NCI-H1694 (cell line): ENCODE data around the gene ZNF512.
A peak's percentile ranks its signal among the peaks of the same experiment; 100 is the strongest.

ENCODE experiments used
- DNase-seq: peaks from one replicate; lab custom pipeline; 2025; lab: John Stamatoyannopoulos, UW

The ZNF512 gene

DNA sequence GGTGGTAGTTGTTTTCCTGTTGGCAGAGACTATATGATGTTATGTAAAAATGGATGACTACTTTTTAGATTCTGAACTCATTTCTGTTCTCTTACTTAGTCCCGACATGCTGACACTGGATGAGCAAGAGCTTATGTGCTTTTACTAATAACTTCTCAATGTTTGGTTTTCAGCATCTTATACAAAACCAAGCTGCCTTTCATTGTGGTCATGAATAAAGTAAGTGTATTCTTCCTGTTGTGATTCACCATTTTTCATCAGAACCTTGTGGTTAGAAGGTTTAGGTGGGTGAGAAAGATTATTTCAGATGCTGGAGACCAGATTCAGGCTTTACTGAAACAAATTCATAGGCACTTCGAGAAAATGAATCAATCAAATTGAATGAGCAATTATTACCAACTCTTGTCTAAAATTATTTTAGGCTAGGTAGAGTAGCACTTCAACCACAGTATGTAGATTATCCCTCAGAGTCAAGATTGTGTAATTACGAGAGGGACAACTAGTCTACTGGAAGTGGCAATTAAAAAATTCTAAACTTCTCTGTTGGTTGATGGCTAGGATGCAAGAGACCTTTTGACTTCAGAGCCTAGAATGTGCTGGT is 55.3 kb downstream of the ZNF512 start:
- DNase-seq, result no peak

DNA sequence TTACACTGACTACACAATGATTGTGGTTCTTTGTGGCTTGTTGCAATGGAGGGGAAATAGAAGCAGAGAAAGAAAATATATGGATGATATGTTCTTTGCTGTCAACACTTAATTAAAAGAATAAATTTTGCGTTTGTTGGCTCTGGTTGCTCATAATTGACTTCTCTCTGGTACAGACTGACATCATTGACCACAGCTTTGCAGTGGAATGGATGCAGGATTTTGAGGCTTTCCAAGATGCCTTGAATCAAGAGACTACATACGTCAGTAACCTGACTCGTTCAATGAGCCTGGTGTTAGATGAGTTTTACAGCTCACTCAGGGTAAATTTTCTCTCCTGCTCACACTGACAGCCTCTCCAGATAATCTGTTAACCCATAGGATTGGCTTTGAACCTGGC is 55.9 kb downstream of the ZNF512 start:
- no peak for DNase-seq

DNA sequence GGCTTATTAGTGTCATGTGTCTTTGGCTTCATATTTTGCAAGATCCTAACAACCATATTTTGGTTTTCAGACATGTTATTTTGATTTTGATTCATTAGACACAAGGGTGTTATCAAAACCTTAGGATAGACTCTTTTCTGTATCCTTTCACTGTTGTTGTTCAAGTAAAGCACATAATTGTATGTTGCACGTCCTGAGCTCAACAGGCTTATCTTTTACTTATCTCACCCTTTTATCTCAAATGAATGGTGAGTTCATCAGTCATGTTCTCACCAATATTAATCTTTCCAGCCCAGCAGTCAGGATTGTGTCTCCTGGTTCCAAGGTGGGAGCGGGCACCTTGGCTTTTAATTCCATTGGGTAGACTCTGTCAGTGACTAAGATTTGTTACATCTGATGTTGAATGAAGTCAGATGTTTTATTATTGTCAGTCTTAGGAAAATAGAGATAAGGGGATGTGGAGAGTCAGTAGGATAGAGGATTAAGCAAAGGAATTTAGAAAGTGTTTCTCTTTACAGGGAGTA is 57.9 kb downstream of the ZNF512 start:
- DNase-seq, result no peak

DNA sequence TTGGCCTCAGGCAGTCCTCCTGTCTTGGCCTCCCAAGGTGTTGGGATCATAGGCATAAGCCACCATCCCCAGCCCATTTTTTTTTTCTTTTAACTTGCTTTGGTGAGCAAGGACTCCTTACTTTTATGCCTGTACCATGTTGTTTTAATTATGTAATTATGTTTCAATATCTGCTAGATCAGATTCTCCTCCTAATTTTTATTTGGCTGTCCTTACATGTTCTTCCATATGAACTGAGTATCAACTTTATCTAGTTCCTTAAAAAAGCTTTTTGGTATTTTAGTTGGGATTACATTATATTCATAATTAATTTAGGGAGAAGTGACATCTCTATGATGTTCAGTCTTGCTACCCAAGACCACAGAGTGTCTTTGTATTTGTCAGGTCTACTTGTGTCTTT is 62.4 kb downstream of the ZNF512 start:
- no peak for DNase-seq

DNA sequence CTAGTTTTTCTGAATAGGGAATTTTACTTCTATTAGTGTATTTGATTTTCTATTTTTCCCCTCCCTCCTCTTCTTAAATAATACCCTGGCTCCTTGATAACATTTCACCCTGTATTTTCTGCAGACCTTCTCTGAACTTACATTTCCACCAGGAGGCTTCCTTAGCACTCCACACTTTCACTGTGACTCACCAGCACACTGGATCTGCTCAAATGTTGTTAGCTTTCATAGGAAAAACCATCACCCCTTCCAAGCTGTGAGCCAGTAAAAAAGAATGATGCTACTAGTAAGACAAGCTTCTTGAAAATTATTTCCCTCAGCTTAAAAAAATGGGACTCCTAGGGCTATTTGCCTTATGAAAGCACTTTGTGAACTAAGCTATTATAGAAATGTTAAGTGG is 64.4 kb downstream of the ZNF512 start:
- DNase-seq, result no peak

DNA sequence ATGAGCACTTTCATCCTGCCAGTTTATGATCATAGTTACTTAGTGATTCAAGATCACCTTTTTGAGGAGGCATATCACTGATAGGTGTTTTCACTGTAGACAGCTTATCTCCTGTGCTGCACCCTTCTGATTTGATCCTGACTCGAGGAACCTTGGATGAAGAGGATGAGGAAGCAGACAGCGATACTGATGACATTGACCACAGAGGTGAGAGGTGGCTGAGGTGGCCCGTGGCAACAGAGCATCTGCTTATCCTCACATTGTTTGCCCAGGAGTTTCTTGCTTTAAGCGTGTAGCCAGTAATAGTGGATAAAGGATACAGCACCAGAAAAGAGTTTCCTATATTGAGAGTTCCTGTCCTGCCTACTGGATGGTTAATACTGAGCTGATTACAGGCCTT is 64.9 kb downstream of the ZNF512 start:
- DNase-seq, result no peak

DNA sequence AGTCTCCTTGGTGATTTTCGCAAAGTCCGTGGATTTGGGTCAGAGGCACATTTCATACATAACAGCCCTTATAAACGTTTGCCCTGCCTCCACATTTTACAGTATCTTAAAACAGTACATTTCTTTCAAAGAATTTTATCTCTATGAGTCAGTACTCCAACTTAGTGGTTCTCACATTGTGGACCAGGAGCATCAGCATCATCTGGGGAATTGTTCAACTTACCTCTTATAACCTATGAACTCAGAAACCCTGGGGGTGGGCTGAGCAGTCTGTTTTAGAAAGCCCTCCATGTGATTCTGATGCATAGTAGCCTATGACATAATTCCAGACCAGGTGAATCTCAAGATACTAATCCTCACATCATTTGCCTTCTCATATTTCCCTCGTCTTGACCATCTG is 68.2 kb downstream of the ZNF512 start:
- DNase-seq, result no peak

DNA sequence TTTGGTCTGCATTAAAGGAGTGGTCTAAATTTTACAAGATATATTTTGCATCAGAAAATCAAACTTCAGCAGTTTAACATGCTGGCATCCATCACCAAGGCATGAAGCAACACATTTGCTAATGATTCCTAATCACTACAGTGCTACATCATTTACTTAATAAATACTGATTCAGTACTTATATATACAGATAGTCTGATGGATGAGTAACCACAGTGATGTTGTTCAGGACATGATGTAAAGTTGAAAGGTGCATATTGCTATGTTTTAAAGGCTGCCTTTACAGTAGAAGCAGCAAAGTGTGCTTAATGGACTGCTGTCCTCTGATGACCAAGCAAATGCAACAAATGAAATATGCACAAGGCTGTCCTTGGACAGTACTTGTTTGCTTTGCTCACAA is 69.5 kb downstream of the ZNF512 start:
- DNase-seq, result no peak

DNA sequence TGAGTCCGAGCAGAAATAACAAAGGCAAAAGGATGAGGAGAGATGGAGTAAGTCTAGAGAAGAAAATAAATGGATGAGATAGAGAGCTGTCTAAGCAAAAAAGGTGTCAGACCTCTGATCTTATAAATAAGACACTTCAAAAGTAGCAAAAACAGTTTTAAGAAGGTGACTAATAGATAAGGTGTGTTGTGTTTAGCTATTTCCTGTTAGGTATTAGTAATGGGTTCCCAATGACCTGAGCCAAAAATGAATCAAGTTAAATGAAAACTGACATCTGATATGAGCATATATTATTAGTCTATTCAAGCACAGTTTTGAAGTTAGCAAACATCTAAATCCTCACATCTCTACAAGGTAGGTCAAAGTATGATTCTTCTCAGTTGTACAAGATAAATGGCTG is 69.9 kb downstream of the ZNF512 start:
- DNase-seq, result no peak

DNA sequence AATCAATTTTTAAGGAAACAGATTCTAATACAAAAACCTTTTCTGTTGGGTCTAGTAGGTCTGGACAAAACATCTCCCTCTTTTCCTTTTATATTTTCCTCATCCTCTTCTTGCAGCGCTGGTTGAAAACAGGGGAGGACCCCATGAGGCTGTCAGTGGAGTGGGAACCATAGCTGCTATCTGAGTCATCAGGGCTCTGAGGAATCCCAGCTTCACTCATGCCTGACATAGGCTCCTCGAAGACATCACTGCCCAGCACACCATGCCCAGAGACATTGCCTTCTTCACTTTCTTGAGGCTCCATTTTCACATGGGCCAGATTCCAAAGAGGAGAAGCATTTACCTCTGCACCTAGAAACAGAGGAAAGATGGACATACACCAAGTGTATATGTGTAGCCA is 70.6 kb downstream of the ZNF512 start:
- DNase-seq, result no peak

DNA sequence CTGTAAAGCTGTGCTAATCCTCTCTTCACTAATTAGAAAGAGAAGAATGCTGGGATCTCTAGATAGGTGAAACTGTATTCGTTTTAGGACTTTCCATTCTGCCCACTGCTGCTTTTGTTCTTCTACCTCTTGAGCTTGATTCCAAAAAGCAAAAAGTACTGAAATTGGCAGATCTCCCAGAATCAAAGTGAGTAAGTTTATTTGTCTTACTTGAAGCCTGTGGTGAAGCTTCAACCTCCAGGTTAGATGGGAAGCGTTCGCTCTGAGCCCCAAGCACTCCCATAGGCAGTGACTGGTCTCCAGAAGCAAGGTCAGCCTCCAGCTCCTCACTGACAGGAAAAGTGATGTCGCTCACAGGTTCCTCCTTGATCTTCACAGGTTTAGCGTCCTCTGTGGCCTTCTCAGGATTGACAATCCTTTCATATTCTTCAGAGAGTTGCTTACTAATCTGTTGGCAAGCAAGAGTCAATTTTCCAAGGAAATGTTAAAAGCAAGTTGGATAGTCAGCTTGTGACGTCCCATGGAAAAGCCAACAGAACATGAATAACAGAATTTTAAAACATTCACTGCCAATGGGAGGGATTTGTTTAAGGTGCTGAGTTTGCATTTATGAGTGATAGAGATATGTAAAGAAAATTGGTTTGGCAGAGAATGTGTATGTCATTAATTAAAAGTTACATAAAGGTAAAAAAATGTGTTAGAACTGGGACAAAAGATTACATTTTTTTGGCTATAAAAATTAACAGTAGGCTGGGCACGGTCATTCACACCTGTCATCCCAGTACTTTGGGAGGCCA is 72.5 kb downstream of the ZNF512 start:
- no peak for DNase-seq

DNA sequence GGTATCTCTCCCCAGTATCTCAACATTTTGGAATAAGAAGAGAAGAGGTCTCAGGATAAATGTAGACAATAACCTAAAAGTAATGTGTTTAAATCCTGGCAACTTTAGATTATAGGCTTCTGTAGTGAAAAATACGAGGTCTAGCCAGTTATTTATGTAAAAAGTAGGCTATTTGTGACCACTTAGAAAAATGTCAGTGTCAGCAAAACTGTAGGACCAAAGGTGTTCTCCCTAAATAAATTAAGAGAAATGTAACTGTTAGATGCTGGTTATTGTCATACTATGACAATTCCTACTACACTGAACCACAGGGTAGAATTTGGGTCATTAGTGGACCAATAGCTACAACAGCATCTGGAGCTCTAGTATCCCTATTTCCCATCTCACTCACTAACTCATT is 78.5 kb downstream of the ZNF512 start:
- DNase-seq, result no peak

DNA sequence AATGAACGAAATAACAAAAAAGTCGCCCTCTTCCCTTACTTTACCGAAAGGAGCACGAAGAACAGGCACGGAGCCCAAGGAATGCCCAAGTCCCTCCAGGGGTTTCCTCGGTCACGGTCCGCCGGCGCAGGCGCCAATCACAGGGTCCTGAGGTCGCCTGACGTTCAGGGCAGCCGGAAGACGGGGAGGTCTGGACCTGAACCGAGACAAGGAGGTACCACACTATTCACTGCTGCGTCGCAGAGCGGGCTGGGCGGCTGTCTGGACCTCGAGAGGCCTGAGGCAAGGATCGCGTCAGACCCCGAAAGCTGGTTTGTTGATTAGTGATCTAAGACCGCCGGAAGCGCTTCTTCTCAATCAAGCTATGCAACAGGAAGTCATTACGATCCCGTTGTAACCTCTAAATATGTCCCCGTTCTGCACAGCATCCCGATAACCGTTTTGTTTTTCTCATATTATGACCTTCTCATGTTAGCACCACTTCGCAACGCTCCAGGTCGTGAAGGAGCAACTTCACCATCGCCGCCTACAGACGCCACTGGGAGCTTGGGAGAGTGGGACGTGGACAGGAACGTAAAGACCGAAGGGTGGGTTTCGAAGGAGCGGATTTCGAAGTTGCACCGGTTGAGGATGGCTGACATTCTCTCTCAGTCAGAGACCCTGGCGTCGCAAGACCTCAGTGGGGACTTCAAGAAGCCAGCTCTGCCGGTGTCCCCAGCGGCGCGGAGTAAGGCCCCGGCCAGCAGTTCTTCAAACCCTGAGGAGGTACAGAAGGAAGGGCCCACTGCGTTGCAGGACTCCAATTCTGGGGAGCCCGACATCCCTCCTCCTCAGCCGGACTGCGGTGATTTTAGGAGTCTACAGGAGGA is 80.7 kb downstream of the ZNF512 start, which contains the start of the genes SLC4A1AP and SUPT7L:
SLC4A1AP (plus strand) TSS at position 605 of the 869 bp plus-strand sequence; CDS start at position 631, 26 bp downstream.
SUPT7L (minus strand) TSS at position 330 of the 869 bp plus-strand sequence. CDS start 1,422 bp downstream, outside the sequence.
- peak; percentile 79 for DNase-seq

DNA sequence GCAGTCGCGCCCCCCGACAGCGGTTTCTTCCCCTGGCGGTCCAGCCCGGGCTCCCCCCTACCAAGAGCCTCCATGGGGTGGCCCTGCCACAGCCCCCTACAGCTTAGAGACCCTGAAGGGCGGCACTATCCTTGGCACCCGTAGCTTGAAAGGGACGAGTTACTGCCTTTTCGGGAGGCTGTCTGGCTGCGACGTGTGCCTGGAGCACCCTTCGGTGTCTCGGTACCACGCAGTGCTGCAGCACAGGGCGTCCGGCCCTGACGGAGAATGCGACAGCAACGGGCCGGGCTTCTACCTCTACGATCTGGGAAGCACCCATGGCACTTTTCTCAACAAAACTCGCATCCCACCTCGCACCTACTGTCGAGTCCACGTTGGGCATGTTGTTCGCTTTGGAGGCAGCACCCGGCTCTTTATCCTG is 81.3 kb downstream of the ZNF512 start:
- DNase-seq, result no peak

DNA sequence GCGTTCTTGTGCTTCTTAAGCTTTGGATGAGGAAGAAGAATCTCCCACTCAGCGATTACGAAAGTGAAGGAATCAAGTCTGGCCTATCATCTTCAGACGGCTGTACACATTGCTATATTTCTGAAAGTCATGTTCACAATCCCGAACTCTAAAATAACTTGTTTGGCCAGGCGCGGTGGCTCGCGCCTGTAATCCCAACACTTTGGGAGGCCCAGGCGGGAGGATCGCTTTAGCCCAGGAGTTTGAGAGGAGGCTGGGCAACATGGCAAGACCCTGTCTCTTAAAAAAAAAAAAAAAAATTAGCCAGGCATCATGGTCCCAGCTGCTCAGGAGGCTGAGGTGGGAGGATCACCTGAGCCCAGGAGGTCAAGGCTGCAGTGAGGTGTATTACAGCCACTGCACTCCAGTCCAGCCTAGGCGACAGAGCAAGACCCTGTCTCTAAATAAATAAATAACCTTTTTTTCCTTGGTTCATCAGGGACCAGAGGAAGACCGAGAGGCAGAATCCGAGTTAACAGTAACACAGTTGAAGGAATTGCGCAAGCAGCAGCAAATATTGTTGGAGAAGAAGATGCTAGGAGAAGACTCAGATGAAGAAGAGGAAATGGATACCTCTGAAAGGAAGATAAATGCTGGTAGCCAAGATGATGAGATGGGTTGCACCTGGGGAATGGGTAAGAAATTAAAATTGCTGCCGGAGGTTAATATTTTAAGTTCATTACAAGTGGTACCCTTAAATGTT is 82.0 kb downstream of the ZNF512 start:
- DNase-seq, result no peak

DNA sequence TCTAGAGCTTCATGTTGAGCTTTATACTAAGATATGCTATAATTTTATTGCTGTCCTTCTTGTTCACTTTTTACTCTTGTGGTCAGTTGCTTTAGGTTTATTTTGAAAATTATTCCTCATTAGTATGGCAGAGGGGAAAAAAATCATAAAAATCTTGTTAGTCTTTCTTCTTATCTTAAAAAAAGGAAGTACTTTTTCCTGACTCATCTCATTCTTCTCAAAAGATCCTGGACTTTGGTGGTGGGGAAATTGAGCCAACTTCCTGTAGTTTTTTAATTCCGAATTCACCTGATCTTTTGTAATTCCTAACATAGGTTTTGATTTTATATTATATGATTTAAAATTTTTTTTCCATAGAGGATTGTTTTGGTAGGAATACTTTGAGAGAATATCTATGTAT is 84.6 kb downstream of the ZNF512 start:
- no peak for DNase-seq

DNA sequence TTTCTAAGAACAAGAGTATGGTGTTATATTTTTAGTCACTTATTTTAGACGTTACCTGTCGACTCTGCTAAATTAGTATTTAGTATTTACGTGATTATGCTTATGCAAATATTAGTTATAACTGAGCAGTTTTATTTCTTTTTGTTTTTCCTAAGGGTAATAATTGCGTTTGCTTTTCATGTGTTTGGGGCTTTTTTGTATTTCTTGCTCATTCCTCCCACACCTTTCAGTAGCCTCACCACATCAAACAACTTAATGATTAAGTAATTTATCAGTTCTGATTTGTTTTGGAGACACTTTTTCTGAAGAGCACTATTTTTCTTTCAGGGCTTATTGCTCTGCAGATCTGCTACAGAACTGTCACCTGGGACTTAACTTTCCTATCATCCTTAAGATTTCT is 88.4 kb downstream of the ZNF512 start:
- DNase-seq, result no peak
